RWPE2 (cell line): ENCODE results near the gene SLC2A6.

Source experiments
- ATAC-seq: fragments of 200-7000 bp; cut with Tn5 transposase; 3 replicates; pipeline ENCODE4 v1.9.1; 2021; ENCODE audit warnings: low read depth
- DNase-seq: peaks from one replicate; pipeline ENCODE4 v3.0.0-alpha.2; 2020; ENCODE audit warnings: low spot score
- H3K27ac ChIP-seq: fragments of 450-650 bp; 2 replicates; pipeline ENCODE4 v1.5.1; 2017; ENCODE audit warnings: mild to moderate bottlenecking; ENCODE audit not compliant: poor library complexity, severe bottlenecking
- H3K27me3 ChIP-seq: fragments of 250-450 bp; sonication (Bioruptor Pico); 2 replicates; pipeline ENCODE4 v1.5.1; 2021; ENCODE audit warnings: mild to moderate bottlenecking, moderate library complexity; ENCODE audit not compliant: insufficient read depth, poor library complexity, severe bottlenecking
- H3K36me3 ChIP-seq: fragments of 250-450 bp; sonication (Bioruptor Pico); 2 replicates; pipeline ENCODE4 v1.5.1; 2020; ENCODE audit warnings: low read depth, mild to moderate bottlenecking, moderate library complexity
- H3K4me1 ChIP-seq: fragments of 250-450 bp; sonication (Bioruptor Pico); 2 replicates; pipeline ENCODE4 v1.5.1; 2021; ENCODE audit warnings: mild to moderate bottlenecking, moderate library complexity; ENCODE audit not compliant: insufficient read depth, poor library complexity, severe bottlenecking
- H3K4me3 ChIP-seq: fragments of 250-450 bp; sonication (Bioruptor Pico); 2 replicates; pipeline ENCODE4 v1.5.1; 2021; ENCODE audit warnings: mild to moderate bottlenecking, moderate library complexity; ENCODE audit not compliant: severe bottlenecking
- H3K9me3 ChIP-seq: fragments of 250-450 bp; sonication (Bioruptor Pico); 2 replicates; pipeline ENCODE4 v1.5.1; 2021; ENCODE audit warnings: mild to moderate bottlenecking, moderate library complexity; ENCODE audit not compliant: severe bottlenecking
- TF ChIP-seq, protein P1 (sequence below): fragments of 450-650 bp; IDR thresholded peaks from one replicate; pipeline ENCODE4 v1.5.1; 2017; ENCODE audit warnings: mild to moderate bottlenecking, moderate library complexity; ENCODE audit not compliant: poor library complexity, severe bottlenecking

The SLC2A6 gene

DNA sequence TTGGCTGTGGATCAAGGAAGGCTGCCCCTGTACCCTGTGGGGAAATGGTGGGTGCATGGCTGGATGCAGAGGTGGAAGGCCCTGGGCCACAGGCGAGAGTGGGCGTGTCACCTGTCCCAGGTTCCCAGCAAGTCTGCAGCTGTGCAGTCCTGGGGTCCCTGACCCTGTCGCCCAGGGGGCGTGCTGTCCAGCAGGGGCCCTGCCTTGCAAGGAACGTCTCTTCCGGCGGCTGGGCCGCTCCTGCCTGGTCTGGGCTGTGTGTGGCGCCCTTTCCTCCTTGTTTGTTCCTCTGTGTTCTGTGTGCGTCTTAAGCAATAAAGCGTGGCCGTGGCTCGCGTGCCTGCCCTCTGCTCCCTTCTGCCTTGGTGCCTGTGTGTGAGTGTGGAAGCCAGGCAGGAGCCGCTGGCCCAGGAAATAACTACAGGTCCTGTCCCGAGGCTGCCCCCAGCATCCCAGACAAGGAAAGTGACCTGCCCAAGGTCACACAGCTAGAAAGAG lies 8.4 kb downstream of the SLC2A6 start:
- peaks cover 4% of the 10 kb centered on the region; the same call in 1 of the 2 replicates for H3K36me3 ChIP-seq
- 0 out of 3 replicates have a peak, but pooled peaks have one; percentile 1 for ATAC-seq
- TF ChIP-seq, protein P1, sequence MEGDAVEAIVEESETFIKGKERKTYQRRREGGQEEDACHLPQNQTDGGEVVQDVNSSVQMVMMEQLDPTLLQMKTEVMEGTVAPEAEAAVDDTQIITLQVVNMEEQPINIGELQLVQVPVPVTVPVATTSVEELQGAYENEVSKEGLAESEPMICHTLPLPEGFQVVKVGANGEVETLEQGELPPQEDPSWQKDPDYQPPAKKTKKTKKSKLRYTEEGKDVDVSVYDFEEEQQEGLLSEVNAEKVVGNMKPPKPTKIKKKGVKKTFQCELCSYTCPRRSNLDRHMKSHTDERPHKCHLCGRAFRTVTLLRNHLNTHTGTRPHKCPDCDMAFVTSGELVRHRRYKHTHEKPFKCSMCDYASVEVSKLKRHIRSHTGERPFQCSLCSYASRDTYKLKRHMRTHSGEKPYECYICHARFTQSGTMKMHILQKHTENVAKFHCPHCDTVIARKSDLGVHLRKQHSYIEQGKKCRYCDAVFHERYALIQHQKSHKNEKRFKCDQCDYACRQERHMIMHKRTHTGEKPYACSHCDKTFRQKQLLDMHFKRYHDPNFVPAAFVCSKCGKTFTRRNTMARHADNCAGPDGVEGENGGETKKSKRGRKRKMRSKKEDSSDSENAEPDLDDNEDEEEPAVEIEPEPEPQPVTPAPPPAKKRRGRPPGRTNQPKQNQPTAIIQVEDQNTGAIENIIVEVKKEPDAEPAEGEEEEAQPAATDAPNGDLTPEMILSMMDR = no peak
- no peaks in the 10 kb centered on the region for H3K27me3 ChIP-seq
- H3K9me3 ChIP-seq = no peaks in the 10 kb centered on the region
- DNase-seq = no peak
- H3K27ac ChIP-seq = no peak overlapping the region
- no peaks in the 10 kb centered on the region for H3K4me1 ChIP-seq
- H3K4me3 ChIP-seq = no peak overlapping the region

DNA sequence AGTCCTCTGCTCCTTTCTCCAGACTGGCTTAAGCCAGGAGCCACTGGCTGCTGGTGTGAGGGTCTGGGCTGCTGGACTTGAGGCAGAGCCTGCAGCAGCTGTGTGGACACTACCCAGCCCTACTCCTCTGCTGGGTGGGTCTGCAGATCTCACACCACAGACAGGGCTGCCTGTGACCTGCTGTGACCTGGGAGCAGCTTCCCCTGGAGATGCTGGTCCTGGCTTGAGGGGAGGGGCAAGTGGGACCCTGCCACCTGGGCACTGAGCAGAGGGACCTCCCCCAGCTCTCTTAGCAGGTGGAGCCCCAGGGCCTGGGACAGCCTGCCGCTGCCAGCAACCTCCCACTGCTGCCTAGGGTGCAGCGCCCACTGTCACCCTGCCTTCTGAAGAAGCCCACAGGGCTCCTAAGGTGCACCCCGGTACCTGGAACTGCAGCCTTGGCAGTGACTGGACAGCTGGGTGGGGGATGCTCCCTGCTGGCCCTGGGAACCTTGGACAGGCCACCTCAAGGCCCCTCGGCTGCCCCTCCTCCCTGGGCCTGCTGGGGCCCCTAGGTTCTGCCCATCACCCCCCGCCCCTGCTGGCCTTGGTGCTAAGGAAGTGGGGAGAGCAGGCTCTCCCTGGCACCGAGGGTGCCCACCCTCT lies 10.0 kb downstream of the SLC2A6 start:
- DNase-seq (no peak), ATAC-seq (peak; percentile 13)
- H3K27ac ChIP-seq = no peak overlapping the region
- H3K36me3 ChIP-seq = no peaks in the 10 kb centered on the region
- H3K9me3 ChIP-seq = no peaks in the 10 kb centered on the region
- no peaks in the 10 kb centered on the region for H3K27me3 ChIP-seq
- TF ChIP-seq, protein P1 = no peak
- no peak overlapping the region for H3K4me3 ChIP-seq
- no peaks in the 10 kb centered on the region for H3K4me1 ChIP-seq

DNA sequence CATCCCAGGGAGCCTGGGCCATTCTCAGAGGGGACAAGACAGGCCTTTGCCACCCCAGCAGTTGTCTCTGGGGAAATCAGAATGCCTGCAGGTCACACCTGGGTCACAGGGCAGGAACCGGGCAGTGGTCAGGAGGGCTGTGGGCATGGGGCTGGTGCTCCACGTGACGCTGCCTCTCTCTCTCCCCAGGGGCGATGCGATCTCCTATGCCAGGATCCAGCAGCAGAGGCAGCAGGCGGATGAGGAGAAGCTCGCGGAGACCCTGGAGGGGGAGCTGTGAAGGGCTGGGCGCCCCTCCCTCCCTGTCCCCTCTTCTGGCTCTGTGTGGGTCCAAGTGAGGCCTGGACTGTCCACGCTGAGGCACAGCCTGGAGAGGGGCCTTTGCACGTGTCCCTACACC lies 10.5 kb downstream of the SLC2A6 start:
- TF ChIP-seq, protein P1 = no peak
- H3K9me3 ChIP-seq = no peaks in the 10 kb centered on the region
- H3K27me3 ChIP-seq = no peaks in the 10 kb centered on the region
- H3K27ac ChIP-seq = no peak overlapping the region
- no peak; the same call in 2 of the 3 replicates for ATAC-seq
- H3K4me1 ChIP-seq = no peaks in the 10 kb centered on the region
- H3K4me3 ChIP-seq = no peak overlapping the region
- DNase-seq = no peak
- H3K36me3 ChIP-seq = no peaks in the 10 kb centered on the region

DNA sequence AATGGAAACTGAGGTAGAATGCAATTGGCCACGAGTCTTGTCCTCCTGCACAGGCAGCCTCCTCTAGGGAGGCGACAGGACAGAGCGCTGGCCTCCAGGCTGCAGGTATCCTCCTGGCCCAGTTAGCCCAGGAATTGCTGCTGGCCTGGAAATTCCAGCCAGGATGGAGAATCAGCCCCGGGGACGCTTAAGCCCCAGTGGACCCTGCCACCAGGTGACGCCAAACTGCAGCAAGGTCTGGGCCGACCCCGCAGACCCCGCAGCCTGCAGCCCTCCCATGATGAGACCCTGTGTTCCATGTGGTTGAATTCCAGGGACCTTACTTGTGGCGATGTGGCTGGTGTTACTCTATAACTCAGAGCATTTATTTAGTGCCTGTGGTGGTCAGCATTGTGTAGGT lies 11.8 kb downstream of the SLC2A6 start:
- TF ChIP-seq, protein P1 = no peak
- ATAC-seq = no peak
- no peaks in the 10 kb centered on the region for H3K27me3 ChIP-seq
- H3K36me3 ChIP-seq = no peaks in the 10 kb centered on the region
- no peaks in the 10 kb centered on the region for H3K4me1 ChIP-seq
- no peaks in the 10 kb centered on the region for H3K9me3 ChIP-seq
- H3K27ac ChIP-seq = no peak overlapping the region
- no peak overlapping the region for H3K4me3 ChIP-seq
- DNase-seq = no peak

DNA sequence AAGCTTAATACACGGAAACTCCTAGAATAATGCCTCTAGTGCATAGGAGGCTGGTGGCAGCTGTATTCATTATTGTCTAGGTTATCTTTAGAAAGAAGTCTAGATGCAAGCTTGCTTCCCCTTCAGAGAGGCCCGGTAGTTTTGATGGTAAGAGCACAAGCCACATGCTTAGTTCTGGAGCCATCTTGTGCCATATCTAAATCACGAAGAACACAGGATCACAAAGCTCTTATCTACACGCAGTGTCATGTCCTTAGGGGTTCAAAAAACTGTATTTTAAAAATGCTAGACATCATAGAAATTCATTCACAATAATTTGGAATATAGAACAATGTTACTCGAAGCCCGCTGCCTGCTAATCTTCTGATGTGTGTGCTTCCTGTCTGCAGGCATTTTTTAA lies 12.9 kb downstream of the SLC2A6 start:
- Histone ChIP-seq H3K4me1 (no peaks in the 10 kb centered on the region), H3K9me3 (no peaks in the 10 kb centered on the region), H3K4me3 (no peak overlapping the region), H3K36me3 (no peaks in the 10 kb centered on the region), H3K27me3 (no peaks in the 10 kb centered on the region), H3K27ac (no peak overlapping the region)
- no peak for DNase-seq
- ATAC-seq = no peak
- TF ChIP-seq, protein P1 = no peak
